Astrocyte (in vitro differentiated cells and primary cell): ENCODE results near the gene PRKCD. TPM values are rescaled to one million over a fixed set of nuclear protein-coding genes. Genes with fewer than 3 reads are reported as not detected.

Experiments
- DNase-seq: peaks from one replicate; pipeline ENCODE4 v3.0.0-alpha.2; 2010; ENCODE audit warnings: low read depth
- FAIRE-seq: peaks from 2 replicates; lab custom pipeline; 2011; peaks lifted over from hg19 to GRCh38; lab: Jason Lieb, UNC
- H2AFZ ChIP-seq: 2 replicates; pipeline ENCODE4 v1.6.0; 2012; ENCODE audit warnings: low read depth, low read length, inconsistent platforms
- H3K27ac ChIP-seq: 2 replicates; pipeline ENCODE4 v1.5.1; 2011; ENCODE audit warnings: low read depth, low read length, inconsistent platforms
- H3K27me3 ChIP-seq: 2 replicates; pipeline ENCODE4 v1.6.0; 2011; ENCODE audit warnings: low read length, inconsistent platforms; ENCODE audit not compliant: insufficient read depth
- H3K36me3 ChIP-seq: 2 replicates; pipeline ENCODE4 v1.5.1; 2011; ENCODE audit warnings: low read length, inconsistent platforms; ENCODE audit not compliant: insufficient read depth
- H3K4me1 ChIP-seq: 2 replicates; pipeline ENCODE4 v1.5.1; 2011; ENCODE audit warnings: low read length, inconsistent platforms; ENCODE audit not compliant: insufficient read depth
- H3K4me2 ChIP-seq: 2 replicates; pipeline ENCODE4 v1.6.0; 2012; ENCODE audit warnings: low read length, inconsistent platforms
- H3K4me3 ChIP-seq: 2 replicates; pipeline ENCODE4 v1.5.1; 2011; ENCODE audit warnings: low read depth, mild to moderate bottlenecking, low read length, inconsistent platforms; ENCODE audit not compliant: insufficient read depth
- H3K79me2 ChIP-seq: 2 replicates; pipeline ENCODE4 v1.6.0; 2012; ENCODE audit warnings: mild to moderate bottlenecking, low read length, inconsistent platforms; ENCODE audit not compliant: insufficient read depth
- H3K9ac ChIP-seq: 2 replicates; pipeline ENCODE4 v1.6.0; 2012; ENCODE audit warnings: mild to moderate bottlenecking, low read length, inconsistent platforms
- H3K9me3 ChIP-seq: 2 replicates; pipeline ENCODE4 v1.5.1; 2012; ENCODE audit warnings: low read depth, mild to moderate bottlenecking, low read length, inconsistent platforms; ENCODE audit not compliant: insufficient read depth
- H4K20me1 ChIP-seq: 2 replicates; pipeline ENCODE4 v1.6.0; 2012; ENCODE audit warnings: low read length, inconsistent platforms; ENCODE audit not compliant: insufficient read depth
- H3K27ac Mint-ChIP-seq: one replicate; pipeline ENCODE4 v1.8.0; 2021; ENCODE audit warnings: mild to moderate bottlenecking, mixed read lengths; ENCODE audit not compliant: unreplicated experiment
- H3K27me3 Mint-ChIP-seq: one replicate; pipeline ENCODE4 v1.8.0; 2021; ENCODE audit warnings: low read depth, mixed read lengths; ENCODE audit not compliant: unreplicated experiment
- H3K36me3 Mint-ChIP-seq: one replicate; pipeline ENCODE4 v1.8.0; 2021; ENCODE audit warnings: low read depth, mixed read lengths; ENCODE audit not compliant: unreplicated experiment
- H3K4me1 Mint-ChIP-seq: one replicate; pipeline ENCODE4 v1.8.0; 2021; ENCODE audit warnings: low read depth, mixed read lengths; ENCODE audit not compliant: unreplicated experiment
- H3K4me3 Mint-ChIP-seq: one replicate; pipeline ENCODE4 v1.8.0; 2021; ENCODE audit warnings: mild to moderate bottlenecking, moderate library complexity, mixed read lengths; ENCODE audit not compliant: unreplicated experiment
- H3K9me3 Mint-ChIP-seq: one replicate; pipeline ENCODE4 v1.8.0; 2021; ENCODE audit warnings: mild to moderate bottlenecking, mixed read lengths; ENCODE audit not compliant: unreplicated experiment
- CTCF ChIP-seq: IDR thresholded peaks from 2 replicates; pipeline ENCODE4 v1.5.1; 2011; ENCODE audit warnings: low read depth, mild to moderate bottlenecking, inconsistent platforms, low read length, moderate library complexity; ENCODE audit not compliant: insufficient read depth
- EZH2 ChIP-seq: IDR thresholded peaks from 2 replicates; pipeline ENCODE4 v1.6.1; 2012; ENCODE audit warnings: mild to moderate bottlenecking, low read length, inconsistent platforms; ENCODE audit not compliant: insufficient read depth
- total RNA-seq: library from RNA; stranded (reverse); gene quantifications from 2 replicates; pipeline ENCODE4 v1.2.1, GENCODE V29; 2021

Gene PRKCD
- total RNA-seq, 1 donor from 2014 or later, result 25.4 TPM

- Histone ChIP-seq H3K27me3 (peaks cover 9% of the 10 kb centered on the region), H3K36me3 (no peaks in the 10 kb centered on the region), H2AFZ (no peak overlapping the region), H3K27ac (no peak overlapping the region), H3K79me2 (peaks cover 13% of the 10 kb centered on the region), H3K4me1 (peaks cover 16% of the 10 kb centered on the region), H3K4me2 (peak overlapping the region; percentile 94), H3K9ac (no peak overlapping the region), H4K20me1 (peaks cover 13% of the 10 kb centered on the region), H3K4me3 (no peak overlapping the region), H3K9me3 (no peaks in the 10 kb centered on the region)
- Mint-ChIP-seq H3K27me3 (peaks cover 37% of the 10 kb centered on the region), H3K27ac (no peak overlapping the region), H3K4me1 (peaks cover 19% of the 10 kb centered on the region), H3K4me3 (peak overlapping the region; percentile 57), H3K36me3 (no peaks in the 10 kb centered on the region), H3K9me3 (peaks cover 2% of the 10 kb centered on the region)
- no peak for TF ChIP-seq EZH2
- no peak for TF ChIP-seq CTCF
- DNase-seq (no peak), FAIRE-seq (no peak)
These were observed 1.6 kb upstream of the PRKCD start for GRCh38 chr3:53159156-53160060.

DNA sequence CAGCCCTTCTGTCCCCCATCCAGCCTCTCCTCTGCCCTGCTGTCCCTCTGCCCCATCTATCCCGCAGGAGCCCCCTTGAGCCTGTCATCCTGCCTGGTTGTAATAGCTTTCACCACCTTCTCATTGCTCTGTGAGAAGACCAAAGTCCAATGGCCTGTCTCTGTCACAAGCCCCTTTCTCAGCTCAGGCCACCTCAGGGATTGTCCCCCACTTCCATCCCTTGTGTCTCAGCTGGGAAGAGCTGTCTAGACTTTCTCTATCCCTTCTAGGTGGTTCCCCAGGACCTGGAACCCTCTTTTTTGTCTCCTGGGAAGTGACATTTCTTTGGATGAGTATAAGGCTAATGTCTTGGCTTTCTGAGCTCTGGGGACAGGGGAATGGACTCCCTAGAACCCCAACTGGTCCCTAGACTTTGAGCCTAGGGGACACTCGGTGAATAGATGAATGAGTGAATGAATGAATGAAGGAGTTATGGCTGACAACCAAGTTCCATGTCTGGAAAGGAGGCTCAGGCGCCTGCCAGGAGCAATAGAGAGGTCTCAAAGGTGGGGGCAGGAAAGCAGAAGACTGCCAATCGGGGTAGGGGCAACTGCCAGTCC, 849 bp upstream of the PRKCD start:
- Histone ChIP-seq H3K27me3 (peaks cover 9% of the 10 kb centered on the region), H2AFZ (peak overlapping the region; percentile 94), H3K79me2 (peaks cover 19% of the 10 kb centered on the region), H3K36me3 (no peaks in the 10 kb centered on the region), H3K4me1 (peaks cover 16% of the 10 kb centered on the region), H3K4me2 (peak overlapping the region; percentile 94), H3K27ac (no peak overlapping the region), H3K4me3 (peak overlapping the region; percentile 57), H4K20me1 (peaks cover 13% of the 10 kb centered on the region), H3K9me3 (no peaks in the 10 kb centered on the region), H3K9ac (peak overlapping the region; percentile 76)
- peaks cover 35% of the 10 kb centered on the region for H3K27me3 Mint-ChIP-seq
- no peak for FAIRE-seq
- peak overlapping the region; percentile 80 for H3K27ac Mint-ChIP-seq
- H3K9me3 Mint-ChIP-seq, result peaks cover 2% of the 10 kb centered on the region
- H3K4me3 Mint-ChIP-seq, result peak overlapping the region; percentile 87
- no peak for DNase-seq
- H3K4me1 Mint-ChIP-seq, result peaks cover 17% of the 10 kb centered on the region
- H3K36me3 Mint-ChIP-seq, result no peaks in the 10 kb centered on the region
- TF ChIP-seq CTCF, result no peak
- TF ChIP-seq EZH2, result no peak
